Measurements from ENCODE around the gene SGMS2. TPM values are rescaled to one million over a fixed set of nuclear protein-coding genes. Genes with fewer than 3 reads are reported as not detected.
"Not testable (repeated sequence)": the region's sequence is repeated elsewhere in the genome, so short reads cannot be mapped to it uniquely, and the experiment has no call there.

The SGMS2 gene
- total RNA-seq, 2 experiments from 2014 or later: 0.46 TPM

- CTCF ChIA-PET: no interaction called here
- POLR2A ChIA-PET: no interaction called here
Observed at GRCh38 chr4:107901213-107901934, 76.6 kb downstream of the SGMS2 start.

- ChIA-PET CTCF (no interaction called here), POLR2A (no interaction called here)
Observed at GRCh38 chr4:107902715-107903114, 78.0 kb downstream of the SGMS2 start.

DNA sequence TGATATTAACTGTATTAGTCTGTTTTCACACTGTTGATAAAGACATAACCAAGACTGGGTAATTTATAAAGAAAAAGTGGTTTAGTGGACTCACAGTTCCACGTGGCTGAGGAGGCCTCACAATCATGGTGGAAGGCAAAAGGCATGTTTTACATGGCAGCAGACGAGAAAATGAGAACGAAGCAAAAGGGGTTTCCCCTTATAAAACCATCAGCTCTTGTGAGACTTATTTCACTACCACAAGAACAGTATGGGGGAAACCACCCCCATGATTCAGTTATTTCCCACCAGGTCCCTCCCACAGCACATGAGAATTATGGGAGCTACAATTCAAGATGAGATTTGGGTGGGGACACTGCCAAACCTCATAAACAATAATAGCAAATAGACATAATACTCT, 80.3 kb downstream of the SGMS2 start:
- POLR2A ChIA-PET, CTCF ChIA-PET: not testable (repeated sequence)

DNA sequence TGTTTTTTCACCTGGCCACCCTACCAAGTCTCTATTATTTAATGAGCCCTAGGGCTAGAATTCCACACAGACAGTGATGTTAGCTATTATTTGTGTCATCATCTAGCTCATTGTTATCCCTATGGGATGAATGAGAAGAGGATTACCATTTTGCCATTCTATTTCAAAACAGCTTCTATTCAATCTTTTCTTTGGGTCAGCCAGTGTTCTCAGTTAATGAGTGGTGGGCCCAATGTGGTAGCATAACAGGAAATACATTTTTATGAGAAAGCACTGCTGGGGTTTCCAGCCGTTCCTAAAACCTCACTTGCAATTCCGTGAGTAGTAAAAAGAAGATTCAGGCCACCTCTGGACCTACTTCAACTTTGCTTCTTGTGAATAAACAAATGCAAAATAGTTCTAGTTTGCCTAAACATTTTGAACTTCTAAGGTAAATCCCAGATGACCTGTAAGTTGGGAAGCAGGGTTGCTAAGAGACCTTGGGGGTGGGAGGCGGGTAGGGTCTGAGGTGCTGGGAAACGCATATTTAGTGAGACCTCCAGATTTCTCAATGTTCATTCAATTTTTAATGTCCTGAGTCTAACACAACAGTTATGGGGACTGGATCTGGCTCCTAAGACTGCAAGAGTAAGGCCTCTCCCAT, 81.8 kb downstream of the SGMS2 start:
- CTCF ChIA-PET: no interaction called here
- POLR2A ChIA-PET: interaction anchor here (0.6 kb wide), 1 partner anchor 250 kb away, joined by 3 read pairs; no protein-coding TSS in a partner anchor

- CTCF ChIA-PET: no interaction called here
- POLR2A ChIA-PET: no interaction called here
Observed at GRCh38 chr4:107908377-107908776, 83.6 kb downstream of the SGMS2 start.

DNA sequence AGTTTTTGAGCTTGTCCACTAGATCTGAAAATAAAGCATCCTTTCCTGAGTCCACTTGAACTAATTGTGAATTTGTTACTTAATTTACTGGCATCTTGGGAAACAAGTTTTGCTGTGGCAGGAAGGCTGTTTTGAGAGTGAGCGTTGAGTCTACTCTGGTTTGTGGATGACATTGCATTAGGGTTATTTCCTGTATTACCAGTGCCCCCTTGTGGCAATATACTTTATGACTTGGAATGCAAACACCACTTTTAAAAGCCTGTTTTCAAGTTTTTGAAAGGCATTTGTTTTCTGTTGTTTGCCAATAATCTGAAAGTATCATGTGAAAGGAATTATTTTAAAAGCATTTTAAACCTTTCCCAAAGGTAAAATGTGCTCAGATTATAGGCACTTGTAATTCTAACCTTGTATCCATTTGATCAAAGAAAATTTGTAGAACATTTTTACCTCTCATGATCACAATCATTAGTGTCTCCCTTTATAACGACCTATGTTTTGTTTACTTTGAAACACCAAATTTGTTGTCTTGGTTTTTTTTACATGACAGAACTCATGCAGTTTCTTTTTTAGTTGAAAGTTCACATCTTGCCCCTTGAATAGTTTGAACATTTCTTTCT, 88.7 kb downstream of the SGMS2 start:
- POLR2A ChIA-PET: no interaction called here
- CTCF ChIA-PET: interaction anchor here (0.7 to 1.3 kb wide), 2 partner anchors 16 to 155 kb away, joined by 3 to 6 read pairs; no protein-coding TSS in a partner anchor

- ChIA-PET POLR2A (no interaction called here), CTCF (interaction anchor here (1.5 kb wide), 1 partner anchor 157 kb away, joined by 3 read pairs; no protein-coding TSS in a partner anchor)
Observed at GRCh38 chr4:107915220-107915619, 90.5 kb downstream of the SGMS2 start.

GRCh38 chr4:107916623-107917022, 91.9 kb downstream of the SGMS2 start:
- POLR2A ChIA-PET: no interaction called here
- CTCF ChIA-PET: no interaction called here

- CTCF ChIA-PET: interaction anchor here (1.0 kb wide), 1 partner anchor 180 kb away, joined by 3 read pairs; no protein-coding TSS in a partner anchor
- POLR2A ChIA-PET: no interaction called here
Observed at GRCh38 chr4:107917500-107917899, 92.8 kb downstream of the SGMS2 start.

DNA sequence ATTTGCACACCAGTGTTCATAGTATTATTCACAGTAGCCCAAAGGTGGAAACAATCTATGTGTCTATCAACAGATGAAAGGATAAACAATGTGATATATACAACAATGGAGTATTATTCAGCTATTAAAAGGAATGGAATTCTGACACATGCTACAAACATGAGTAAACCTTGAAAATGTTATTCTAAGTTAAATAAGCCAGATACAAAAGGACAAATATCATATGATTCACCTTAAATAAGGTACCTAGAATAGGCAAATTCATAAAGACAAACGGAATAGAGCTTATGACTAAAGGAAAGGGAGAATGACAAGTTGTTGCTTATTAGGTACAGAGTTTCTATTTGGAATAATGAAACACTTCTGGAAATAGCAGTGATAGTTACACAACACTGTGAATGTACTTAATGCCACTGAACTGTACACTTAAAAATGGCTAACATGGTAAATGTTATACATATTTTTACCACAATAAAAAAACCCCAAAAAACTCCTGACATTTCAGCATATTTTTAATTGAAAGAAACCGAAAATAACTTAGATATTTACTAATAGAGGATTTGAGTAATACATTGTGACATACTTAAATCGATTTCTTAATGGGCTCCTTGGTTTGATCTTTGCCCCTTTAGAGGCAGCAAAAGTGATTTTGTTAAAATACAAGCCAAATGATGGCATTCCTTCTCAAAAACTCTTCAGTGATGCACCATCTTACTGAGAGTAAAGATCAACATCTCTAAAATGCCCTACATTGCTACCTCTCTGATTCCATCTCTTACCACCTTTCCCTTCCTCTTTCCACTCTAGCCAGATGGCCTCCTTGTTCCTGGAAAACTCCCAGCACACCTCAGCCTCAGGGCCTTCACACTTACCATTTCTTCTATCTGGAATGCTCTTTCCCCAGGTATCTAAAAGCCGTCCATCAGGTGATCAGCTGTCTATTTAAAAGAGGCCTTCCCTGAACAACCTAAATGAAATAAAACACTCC, 98.0 kb downstream of the SGMS2 start:
- POLR2A ChIA-PET: no interaction called here

GRCh38 chr4:107925713-107926112, 101.0 kb downstream of the SGMS2 start:
- CTCF ChIA-PET: not testable (repeated sequence)

More for the DNA sequence above, 98.0 kb downstream of the SGMS2 start:
- CTCF ChIA-PET: interaction anchor here (0.7 kb wide), 1 partner anchor 152 kb away, joined by 3 read pairs; no protein-coding TSS in a partner anchor

DNA sequence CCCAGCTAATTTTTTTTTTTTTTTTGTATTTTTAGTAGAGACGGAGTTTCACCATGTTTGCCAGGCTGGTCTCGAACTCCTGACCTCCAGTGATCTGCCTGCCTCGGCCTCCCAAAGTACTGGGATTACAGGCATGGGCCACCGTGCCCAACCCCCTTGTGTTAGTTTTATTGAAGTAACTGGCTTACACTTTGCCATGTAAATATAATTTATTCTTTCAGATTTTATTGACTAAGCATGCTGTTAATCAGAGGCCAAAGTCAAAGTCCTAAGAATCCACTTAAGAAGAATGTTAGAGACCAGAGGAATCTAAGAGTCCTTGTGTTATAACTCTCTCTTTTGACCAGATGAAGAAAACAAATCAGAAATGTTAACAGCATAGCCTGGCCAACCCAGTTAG, 102.1 kb downstream of the SGMS2 start:
- CTCF ChIA-PET, POLR2A ChIA-PET: not testable (repeated sequence)

More at GRCh38 chr4:107925713-107926112, 101.0 kb downstream of the SGMS2 start:
- POLR2A ChIA-PET: not testable (repeated sequence)

GRCh38 chr4:107930821-107931774, 106.4 kb downstream of the SGMS2 start, which contains the start of gene CYP2U1:
TSS of gene CYP2U1 (plus strand) at chr4:107931549. CDS start at chr4:107931644, 95 bp downstream.
- POLR2A ChIA-PET: interaction anchor here (0.9 kb wide), 1 partner anchor 211 kb away, joined by 3 read pairs; the partner anchor contains the start of gene PAPSS1

DNA sequence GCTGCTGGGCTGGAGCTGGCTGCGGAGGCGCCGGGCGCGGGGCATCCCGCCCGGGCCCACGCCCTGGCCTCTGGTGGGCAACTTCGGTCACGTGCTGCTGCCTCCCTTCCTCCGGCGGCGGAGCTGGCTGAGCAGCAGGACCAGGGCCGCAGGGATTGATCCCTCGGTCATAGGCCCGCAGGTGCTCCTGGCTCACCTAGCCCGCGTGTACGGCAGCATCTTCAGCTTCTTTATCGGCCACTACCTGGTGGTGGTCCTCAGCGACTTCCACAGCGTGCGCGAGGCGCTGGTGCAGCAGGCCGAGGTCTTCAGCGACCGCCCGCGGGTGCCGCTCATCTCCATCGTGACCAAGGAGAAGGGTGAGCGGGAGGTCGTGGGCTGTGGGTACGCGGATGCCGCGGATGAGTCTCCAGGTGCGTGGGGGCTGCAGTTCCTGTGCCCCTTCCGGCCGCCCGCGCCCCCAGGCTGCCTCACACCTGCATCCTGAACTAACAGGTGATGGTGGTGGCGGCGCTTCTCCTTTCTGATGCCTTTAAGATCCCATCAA, 107.1 kb downstream of the SGMS2 start:
- CTCF ChIA-PET: no interaction called here
- POLR2A ChIA-PET: interaction anchor here (0.9 kb wide), 1 partner anchor 212 kb away, joined by 3 read pairs; the partner anchor contains the start of gene PAPSS1

More at GRCh38 chr4:107930821-107931774, 106.4 kb downstream of the SGMS2 start, which contains the start of gene CYP2U1:
- CTCF ChIA-PET: no interaction called here

GRCh38 chr4:107935246-107935645, 110.5 kb downstream of the SGMS2 start:
- ChIA-PET CTCF (no interaction called here), POLR2A (no interaction called here)

DNA sequence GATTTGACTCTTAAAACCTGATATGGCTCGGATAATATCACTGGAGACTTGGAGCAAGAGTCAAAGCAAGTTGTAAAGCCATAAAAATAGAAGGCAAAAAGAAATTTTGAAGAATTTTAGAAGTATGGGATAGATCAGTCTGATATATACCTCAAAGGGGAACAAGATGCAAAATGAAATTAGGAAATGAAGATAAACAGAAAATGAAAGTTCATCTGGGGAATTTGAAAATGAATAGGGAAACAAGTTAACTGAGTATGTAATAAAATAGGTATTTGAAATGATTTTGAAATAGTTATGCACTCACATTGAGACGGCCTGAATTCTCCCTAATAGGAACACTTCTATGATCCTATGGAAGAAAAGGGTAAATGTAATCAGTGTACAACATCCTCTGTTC, 112.3 kb downstream of the SGMS2 start:
- POLR2A ChIA-PET: no interaction called here
- CTCF ChIA-PET: no interaction called here

DNA sequence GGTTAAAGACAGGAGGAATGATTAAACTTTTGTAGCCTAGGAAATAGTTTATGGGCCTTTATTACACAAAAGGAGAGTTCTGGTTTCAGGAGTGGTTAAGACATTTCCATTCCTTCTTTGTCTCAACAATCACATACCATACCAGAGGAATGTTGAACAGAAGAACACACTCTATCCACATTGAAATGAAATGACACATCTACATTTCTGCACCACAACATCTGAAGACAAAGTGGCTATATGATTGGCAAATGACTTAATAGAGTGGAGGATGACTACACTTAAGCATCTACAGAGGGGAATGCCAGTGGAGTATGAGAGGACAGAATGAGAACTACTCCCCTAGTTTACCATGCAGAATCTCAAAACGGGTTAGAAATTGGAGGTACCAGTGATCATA, 114.6 kb downstream of the SGMS2 start:
- ChIA-PET POLR2A (no interaction called here), CTCF (no interaction called here)

DNA sequence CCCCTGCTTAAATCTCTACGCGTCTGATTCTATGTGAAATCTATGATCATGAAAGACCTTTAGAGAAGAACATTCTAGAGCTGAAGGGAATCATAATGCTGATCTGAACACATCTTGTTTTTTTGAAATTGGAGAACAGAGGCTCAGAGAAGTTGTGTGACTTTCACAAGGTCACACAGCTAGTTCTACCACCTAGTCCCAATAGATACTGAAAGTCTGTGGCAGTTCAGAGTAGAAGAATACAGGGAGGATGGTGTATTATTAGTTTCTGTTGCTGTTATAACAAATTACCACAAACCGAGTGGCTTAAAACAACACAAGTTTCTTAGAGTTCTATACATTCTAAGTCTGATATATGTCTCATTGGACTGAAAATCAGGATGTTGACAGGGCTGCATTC, 121.1 kb downstream of the SGMS2 start:
- CTCF ChIA-PET: no interaction called here

More for the DNA sequence above, 121.1 kb downstream of the SGMS2 start:
- POLR2A ChIA-PET: no interaction called here
